Fibroblast of lung (primary cell): Measurements from ENCODE around the gene MEGF10. TPM values are rescaled to one million over a fixed set of nuclear protein-coding genes. Genes with fewer than 3 reads are reported as not detected.

ENCODE experiments used
- DNase-seq, 2 donors: peaks; one replicate each; pipeline versions ENCODE4 v3.0.0 to v3.0.0-alpha.2; 2010; ENCODE audit warnings: low read depth in 2 of 2
- H2AFZ ChIP-seq: 2 replicates; pipeline ENCODE4 v1.5.1; 2012; ENCODE audit warnings: low read length, control low read depth, inconsistent platforms
- H3K27ac ChIP-seq: 2 replicates; pipeline ENCODE4 v1.5.1; 2011; ENCODE audit warnings: low read length, control low read depth; ENCODE audit not compliant: insufficient read depth
- H3K27me3 ChIP-seq: 2 replicates; pipeline ENCODE4 v1.5.1; 2011; ENCODE audit warnings: mild to moderate bottlenecking, low read length; ENCODE audit not compliant: control insufficient read depth, insufficient read depth
- H3K36me3 ChIP-seq: 2 replicates; pipeline ENCODE4 v1.5.1; 2011; ENCODE audit warnings: low read length; ENCODE audit not compliant: control insufficient read depth, insufficient read depth
- H3K4me1 ChIP-seq: 2 replicates; pipeline ENCODE4 v1.5.1; 2011; ENCODE audit warnings: low read length; ENCODE audit not compliant: control insufficient read depth, insufficient read depth; ENCODE audit errors: extremely low read depth
- H3K4me2 ChIP-seq: 2 replicates; pipeline ENCODE4 v1.5.1; 2011; ENCODE audit warnings: low read length, control low read depth; ENCODE audit not compliant: insufficient read depth; ENCODE audit errors: extremely low read depth
- H3K4me3 ChIP-seq, 4 experiments: fragments of 200-600 bp in 1 of 4; sonication (generic) in 1 of 4; replicated peaks in 1 of 4; 2 replicates each; pipeline ENCODE4 v1.5.1; 2011 to 2016; ENCODE audit warnings: low read length in 4 of 4, low read depth in 3 of 4, mild to moderate bottlenecking in 3 of 4, control low read depth in 2 of 4, inconsistent platforms in 1 of 4, mixed read lengths in 1 of 4; ENCODE audit not compliant: insufficient read depth in 1 of 4; ENCODE audit errors: control extremely low read depth in 1 of 4
- H3K79me2 ChIP-seq: 2 replicates; pipeline ENCODE4 v1.5.1; 2012; ENCODE audit warnings: mild to moderate bottlenecking, low read length, inconsistent platforms; ENCODE audit not compliant: control insufficient read depth, insufficient read depth
- H3K9ac ChIP-seq: 2 replicates; pipeline ENCODE4 v1.5.1; 2011; ENCODE audit warnings: mild to moderate bottlenecking, low read length, control low read depth; ENCODE audit not compliant: insufficient read depth
- H3K9me3 ChIP-seq: 2 replicates; pipeline ENCODE4 v1.5.1; 2012; ENCODE audit warnings: low read depth, low read length; ENCODE audit not compliant: control insufficient read depth, insufficient read depth
- H4K20me1 ChIP-seq: 2 replicates; pipeline ENCODE4 v1.5.1; 2011; ENCODE audit warnings: low read length; ENCODE audit not compliant: control insufficient read depth, insufficient read depth; ENCODE audit errors: extremely low read depth
- CTCF ChIP-seq, 2 donors: IDR thresholded peaks in 1 of 2; conservative IDR thresholded peaks in 1 of 2; 1 replicate in 1 of 2; 2 replicates in 1 of 2; pipeline ENCODE4 v1.5.1; 2011 to 2012; ENCODE audit warnings: low read length in 2 of 2, control low read depth in 1 of 2, inconsistent platforms in 1 of 2, low read depth in 1 of 2, mild to moderate bottlenecking in 1 of 2
- EZH2 ChIP-seq: IDR thresholded peaks from 2 replicates; pipeline ENCODE4 v1.5.1; 2012; ENCODE audit warnings: low read length, control low read depth, mild to moderate bottlenecking; ENCODE audit errors: missing control alignments
- polyA plus RNA-seq, 2 donors: library from polyadenylated mRNA; depleted of rRNA in 1 of 2; stranded (reverse) in 1 of 2; unstranded in 1 of 2; fragments of >200 nt; gene quantifications; 2 replicates each; pipeline ENCODE4 v1.2.1, GENCODE V29; 2011 to 2012; ENCODE audit warnings: missing spikeins in 1 of 2
- total RNA-seq: library from RNA; depleted of rRNA; stranded (reverse); fragments of >200 nt; gene quantifications from 2 replicates; pipeline ENCODE4 v1.2.1, GENCODE V29; 2014

MEGF10 gene
- total and polyA plus RNA-seq, 2 donors (not counting 1 experiment from before 2014, with no cell fraction given), result under 0.01 to 0.02 TPM

DNA sequence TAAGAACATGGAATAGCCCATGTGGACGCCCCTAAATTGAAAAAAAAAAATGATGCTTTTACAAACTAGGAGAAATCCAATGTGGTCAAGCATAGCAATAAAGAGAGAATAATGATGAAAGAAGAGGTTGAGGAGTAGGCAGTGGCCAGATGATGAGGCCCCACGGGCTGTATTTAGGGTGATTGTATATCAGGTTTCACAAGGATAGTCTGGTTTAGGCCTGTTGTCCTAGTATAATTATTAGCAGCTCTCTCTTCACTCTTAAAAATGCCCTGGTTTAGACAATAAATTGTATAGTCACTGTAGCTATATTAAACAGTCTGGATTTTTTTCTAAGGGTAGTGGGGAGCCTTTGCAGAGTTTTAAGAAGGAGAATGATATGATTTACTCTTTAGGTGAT, 124.4 kb downstream of the MEGF10 start:
- Histone ChIP-seq H3K4me2 (no peak overlapping the region), H3K36me3 (no peaks in the 10 kb centered on the region), H3K4me3 (no peak overlapping the region), H4K20me1 (no peaks in the 10 kb centered on the region), H3K9ac (no peak overlapping the region), H3K27me3 (no peaks in the 10 kb centered on the region), H3K9me3 (no peaks in the 10 kb centered on the region), H3K79me2 (no peaks in the 10 kb centered on the region), H3K4me1 (no peaks in the 10 kb centered on the region), H3K27ac (no peak overlapping the region), H2AFZ (no peak overlapping the region)
- no peak for DNase-seq
- TF ChIP-seq EZH2 (no peak), CTCF (conservative IDR thresholded peaks at IDR 0.05 in 1 of 2, IDR thresholded peaks at IDR 0.05 in 1 of 2; ENCODE audit: low read depth in 1 of 2, low read length in 2 of 2) (no peak)

GRCh38 chr5:127416906-127417305, 126.3 kb downstream of the MEGF10 start:
- Histone ChIP-seq H2AFZ (no peak overlapping the region), H3K9me3 (no peaks in the 10 kb centered on the region), H3K4me2 (no peak overlapping the region), H3K4me3 (no peak overlapping the region), H4K20me1 (no peaks in the 10 kb centered on the region), H3K9ac (no peak overlapping the region), H3K27ac (no peak overlapping the region), H3K27me3 (no peaks in the 10 kb centered on the region), H3K79me2 (no peaks in the 10 kb centered on the region), H3K4me1 (no peaks in the 10 kb centered on the region), H3K36me3 (no peaks in the 10 kb centered on the region)
- no peak for DNase-seq
- no peak for TF ChIP-seq CTCF (conservative IDR thresholded peaks at IDR 0.05 in 1 of 2, IDR thresholded peaks at IDR 0.05 in 1 of 2; ENCODE audit: low read depth in 1 of 2, low read length in 2 of 2)
- no peak for TF ChIP-seq EZH2

DNA sequence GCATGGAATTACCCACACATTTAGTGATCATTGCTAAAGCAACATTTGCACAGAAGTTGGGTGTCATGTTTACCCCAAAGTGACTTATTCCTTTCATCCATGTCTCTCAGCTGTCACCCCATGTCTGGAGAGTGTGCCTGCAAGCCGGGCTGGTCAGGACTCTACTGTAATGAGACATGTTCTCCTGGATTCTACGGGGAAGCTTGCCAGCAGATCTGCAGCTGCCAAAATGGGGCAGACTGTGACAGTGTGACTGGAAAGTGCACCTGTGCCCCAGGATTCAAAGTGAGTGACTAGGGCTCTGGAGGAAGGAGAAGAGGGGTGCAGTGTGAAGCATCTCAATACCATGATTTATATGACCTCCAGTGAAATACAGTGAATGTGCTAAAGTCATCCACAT, 126.9 kb downstream of the MEGF10 start:
- Histone ChIP-seq H3K4me1 (no peaks in the 10 kb centered on the region), H3K9me3 (no peaks in the 10 kb centered on the region), H3K27me3 (no peaks in the 10 kb centered on the region), H3K36me3 (no peaks in the 10 kb centered on the region), H2AFZ (no peak overlapping the region), H3K4me2 (no peak overlapping the region), H3K4me3 (no peak overlapping the region), H3K79me2 (no peaks in the 10 kb centered on the region), H4K20me1 (no peaks in the 10 kb centered on the region), H3K27ac (no peak overlapping the region), H3K9ac (no peak overlapping the region)
- TF ChIP-seq CTCF (conservative IDR thresholded peaks at IDR 0.05 in 1 of 2, IDR thresholded peaks at IDR 0.05 in 1 of 2; ENCODE audit: low read depth in 1 of 2, low read length in 2 of 2), result no peak
- TF ChIP-seq EZH2, result no peak
- DNase-seq, result no peak
